ENCODE measurements around the gene APEX1. TPM values are rescaled to one million over a fixed set of nuclear protein-coding genes. Genes with fewer than 3 reads are reported as not detected.

Gene APEX1
- total RNA-seq, 1 experiment from 2014 or later, result 235 TPM

DNA sequence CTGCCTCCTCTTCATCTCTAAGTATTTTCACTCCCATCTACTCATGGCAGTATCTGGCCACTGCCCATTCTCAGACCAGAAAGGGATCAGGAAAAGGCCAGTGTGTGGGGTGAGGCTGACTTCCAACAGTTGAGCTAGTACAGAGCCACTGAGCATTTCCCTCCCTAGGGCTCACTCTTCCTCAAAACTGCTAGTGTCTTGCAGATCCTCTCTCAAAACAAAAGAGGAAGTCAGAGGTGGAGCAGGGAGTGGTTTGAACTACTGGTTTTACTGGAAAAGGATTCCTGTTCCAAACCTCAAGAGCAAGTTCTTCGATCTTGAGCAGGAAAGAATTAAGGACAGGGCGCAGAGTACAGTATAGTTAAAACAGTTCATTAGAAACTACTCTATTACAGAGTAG lies 38.6 kb downstream of the APEX1 start:
- ChIA-PET POLR2A (no interaction called here), CTCF (interaction anchor here (1.3 kb wide), 1 partner anchor 119 kb away, joined by 3 read pairs; no protein-coding TSS in a partner anchor), RAD21 (ENCODE audit: low non-redundant PET in 1 of 2, low total read pairs in 2 of 2, uncharacterized antibody in 2 of 2, unreplicated experiment in 2 of 2) (no interaction called here)
- H3K4me1 ChIP-seq (ENCODE audit: control insufficient read depth in 1 of 2, insufficient read depth in 2 of 2, low read length in 2 of 2), result peaks cover 18 to 53% of the 10 kb centered on the region in 2 experiments
- no peaks in the 10 kb centered on the region for H3K9me3 ChIP-seq (ENCODE audit: control insufficient read depth in 1 of 2, insufficient read depth in 1 of 2, low read depth in 1 of 2, low read length in 2 of 2)
- no peaks in the 10 kb centered on the region for H4K20me1 ChIP-seq (ENCODE audit: insufficient read depth)
- no peaks in the 10 kb centered on the region for H3K79me2 ChIP-seq (ENCODE audit: insufficient read depth, low read length)
- H3K4me3 ChIP-seq (replicated peaks in 1 of 2; ENCODE audit: low read depth in 1 of 2, low read length in 2 of 2), result no peak overlapping the region
- DNase-seq (ENCODE audit: low read depth, low spot score) (no peak), ATAC-seq (no peak)
- H3K27me3 ChIP-seq (ENCODE audit: insufficient read depth, low read length), result no peaks in the 10 kb centered on the region
- intact Hi-C loops (cut with micrococcal nuclease), result no loop called here
- H3K36me3 ChIP-seq (ENCODE audit: control insufficient read depth in 1 of 2, insufficient read depth in 2 of 2, low read length in 2 of 2), result no peaks in the 10 kb centered on the region
- TF ChIP-seq YY1 (IDR thresholded peaks at IDR 0.05; ENCODE audit: extremely low read depth, insufficient replicate concordance, low read depth, low read length) (no peak), RAD21 (IDR thresholded peaks at IDR 0.05; ENCODE audit: low read depth) (no peak), POLR2A (IDR thresholded peaks at IDR 0.05; ENCODE audit: borderline replicate concordance, extremely low read depth, insufficient read depth, insufficient read length) (no peak), CBX3 (IDR thresholded peaks at IDR 0.05; ENCODE audit: low read depth) (no peak), POLR2AphosphoS5 (IDR thresholded peaks at IDR 0.05; ENCODE audit: low read depth, low read length) (no peak), TCF7L2 (IDR thresholded peaks at IDR 0.05; ENCODE audit: borderline replicate concordance, extremely low read depth, insufficient read depth, insufficient read length) (no peak), ZFX (IDR thresholded peaks at IDR 0.05) (no peak), FOSL1 (IDR thresholded peaks at IDR 0.05; ENCODE audit: low read depth) (no peak), ELF1 (IDR thresholded peaks at IDR 0.05; ENCODE audit: borderline replicate concordance, low read depth) (no peak)
- TF ChIP-seq, protein P1, sequence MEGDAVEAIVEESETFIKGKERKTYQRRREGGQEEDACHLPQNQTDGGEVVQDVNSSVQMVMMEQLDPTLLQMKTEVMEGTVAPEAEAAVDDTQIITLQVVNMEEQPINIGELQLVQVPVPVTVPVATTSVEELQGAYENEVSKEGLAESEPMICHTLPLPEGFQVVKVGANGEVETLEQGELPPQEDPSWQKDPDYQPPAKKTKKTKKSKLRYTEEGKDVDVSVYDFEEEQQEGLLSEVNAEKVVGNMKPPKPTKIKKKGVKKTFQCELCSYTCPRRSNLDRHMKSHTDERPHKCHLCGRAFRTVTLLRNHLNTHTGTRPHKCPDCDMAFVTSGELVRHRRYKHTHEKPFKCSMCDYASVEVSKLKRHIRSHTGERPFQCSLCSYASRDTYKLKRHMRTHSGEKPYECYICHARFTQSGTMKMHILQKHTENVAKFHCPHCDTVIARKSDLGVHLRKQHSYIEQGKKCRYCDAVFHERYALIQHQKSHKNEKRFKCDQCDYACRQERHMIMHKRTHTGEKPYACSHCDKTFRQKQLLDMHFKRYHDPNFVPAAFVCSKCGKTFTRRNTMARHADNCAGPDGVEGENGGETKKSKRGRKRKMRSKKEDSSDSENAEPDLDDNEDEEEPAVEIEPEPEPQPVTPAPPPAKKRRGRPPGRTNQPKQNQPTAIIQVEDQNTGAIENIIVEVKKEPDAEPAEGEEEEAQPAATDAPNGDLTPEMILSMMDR (IDR thresholded peaks at IDR 0.05 in 2 of 3, conservative IDR thresholded peaks at IDR 0.05 in 1 of 3; ENCODE audit: borderline replicate concordance in 1 of 3, insufficient read depth in 1 of 3, low read depth in 2 of 3, low read length in 2 of 3), result no peak
- TF ChIP-seq, protein P2, sequence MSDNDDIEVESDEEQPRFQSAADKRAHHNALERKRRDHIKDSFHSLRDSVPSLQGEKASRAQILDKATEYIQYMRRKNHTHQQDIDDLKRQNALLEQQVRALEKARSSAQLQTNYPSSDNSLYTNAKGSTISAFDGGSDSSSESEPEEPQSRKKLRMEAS (IDR thresholded peaks at IDR 0.05), result no peak
- no peak overlapping the region for H3K27ac ChIP-seq (ENCODE audit: low read depth, low read length)
- H2AFZ ChIP-seq (ENCODE audit: low read depth, low read length, poor library complexity, severe bottlenecking), result no peak overlapping the region
- no peaks in the 10 kb centered on the region for H3K9me2 ChIP-seq (ENCODE audit: insufficient read depth)
- no TSS peak for BruUV-seq (replicated peaks)
- no peak overlapping the region for H3K4me2 ChIP-seq (ENCODE audit: low read length)
- H3K9ac ChIP-seq (ENCODE audit: low read length), result no peak overlapping the region
